K562 (cell line): ENCODE data around the gene NR5A1. TPM values are rescaled to one million over a fixed set of nuclear protein-coding genes. Genes with fewer than 3 reads are reported as not detected.

Source experiments
- BCOR ChIP-seq: fragments of 450-650 bp; IDR thresholded peaks from 2 replicates; pipeline ENCODE4 v1.6.1; 2016
- CBFA2T3 ChIP-seq: fragments of 450-650 bp; IDR thresholded peaks from 2 replicates; pipeline ENCODE4 v1.6.1; 2017
- CBX3 ChIP-seq, 2 experiments: IDR thresholded peaks; 1 replicate in 1 of 2; 2 replicates in 1 of 2; pipeline ENCODE4 v1.6.1; 2012; ENCODE audit warnings: inconsistent platforms in 2 of 2, low read length in 2 of 2, borderline replicate concordance in 1 of 2, control low read depth in 1 of 2
- ESRRB ChIP-seq: fragments of 250-450 bp; sonication (Bioruptor Pico); IDR thresholded peaks from 2 replicates; pipeline ENCODE4 v1.5.0; 2020; ENCODE audit warnings: mild to moderate bottlenecking, moderate library complexity, borderline replicate concordance
- FIP1L1 ChIP-seq: fragments of 200-400 bp; formaldehyde crosslinking; IDR thresholded peaks from 2 replicates; pipeline ENCODE4 v1.6.1; 2018; ENCODE audit warnings: mild to moderate bottlenecking, low read depth, low read length; ENCODE audit not compliant: poor library complexity, severe bottlenecking
- GATA2 ChIP-seq: sonication (generic); formaldehyde crosslinking; IDR thresholded peaks from 2 replicates; pipeline ENCODE4 v1.4.0; 2020; ENCODE audit warnings: mild to moderate bottlenecking, missing genetic modification reagents
- HMGN3 ChIP-seq: IDR thresholded peaks from 2 replicates; pipeline ENCODE4 v1.6.1; 2011; ENCODE audit warnings: borderline replicate concordance, low read depth, mild to moderate bottlenecking, mixed read lengths, low read length; ENCODE audit not compliant: insufficient read length; ENCODE audit errors: extremely low read depth
- KDM1A ChIP-seq, 2 experiments: fragments of 450-650 bp; IDR thresholded peaks; 2 replicates each; pipeline ENCODE4 v1.6.1; 2016; ENCODE audit warnings: mild to moderate bottlenecking in 2 of 2
- MTA3 ChIP-seq: fragments of 450-650 bp; formaldehyde crosslinking; IDR thresholded peaks from 2 replicates; pipeline ENCODE4 v1.6.1; 2017; ENCODE audit warnings: mild to moderate bottlenecking, borderline replicate concordance
- NFXL1 ChIP-seq: fragments of 450-650 bp; formaldehyde crosslinking; IDR thresholded peaks from 2 replicates; pipeline ENCODE4 v1.4.0; 2021; ENCODE audit warnings: mild to moderate bottlenecking
- PTBP1 ChIP-seq: fragments of 200-400 bp; formaldehyde crosslinking; IDR thresholded peaks from 2 replicates; pipeline ENCODE4 v1.6.1; 2017; ENCODE audit warnings: low read depth, low read length
- RBBP5 ChIP-seq: fragments of 200-600 bp; sonication (generic); IDR thresholded peaks from 2 replicates; pipeline ENCODE4 v1.6.1; 2012; ENCODE audit warnings: borderline replicate concordance, mild to moderate bottlenecking, low read length, control low read depth, inconsistent platforms; ENCODE audit not compliant: insufficient read depth, poor library complexity, severe bottlenecking
- TEAD4 ChIP-seq, 2 experiments: sonication (generic) in 1 of 2; formaldehyde crosslinking in 1 of 2; IDR thresholded peaks; 2 replicates each; pipeline versions ENCODE4 v1.6.1 to v1.8.0; 2012 to 2022; ENCODE audit warnings: borderline replicate concordance in 1 of 2, inconsistent platforms in 1 of 2, low read length in 1 of 2, mild to moderate bottlenecking in 1 of 2, missing genetic modification reagents in 1 of 2
- TRIM24 ChIP-seq, 2 experiments: fragments of 450-650 bp; IDR thresholded peaks; 2 replicates each; pipeline ENCODE4 v1.6.1; 2016
- ZNF551 ChIP-seq: fragments of 250-450 bp; sonication (Bioruptor Pico); IDR thresholded peaks from 2 replicates; pipeline ENCODE4 v1.5.0; 2021; ENCODE audit warnings: mild to moderate bottlenecking, moderate library complexity
- ZNF695 ChIP-seq: fragments of 450-650 bp; formaldehyde crosslinking; IDR thresholded peaks from 2 replicates; pipeline ENCODE4 v1.4.0; 2020; ENCODE audit warnings: mild to moderate bottlenecking, moderate library complexity
- polyA plus RNA-seq, 8 experiments: library from polyadenylated mRNA; depleted of rRNA in 4 of 8; stranded (reverse) in 5 of 8; unstranded in 3 of 8; fragments of >200 nt; fragmentation: Nextera tagmentation in 2 of 8; fragmentation: Illumina TruSeq in 1 of 8; extraction: Ambion mirVana in 2 of 8; extraction: Trizol in 1 of 8; gene quantifications; 2 replicates each; pipeline versions ENCODE4 v1.2.1 to v1.2.3, GENCODE V29; 2011 to 2014; ENCODE audit warnings: inconsistent platforms in 1 of 8, missing spikeins in 1 of 8
- total RNA-seq, 7 experiments: library from RNA; depleted of rRNA in 6 of 7; stranded (reverse); fragments of >200 nt in 6 of 7; fragmentation: Illumina TruSeq in 2 of 7; extraction: Trizol in 2 of 7; gene quantifications; 2 replicates each; pipeline versions ENCODE4 v1.2.1 to v1.2.3, GENCODE V29; 2011 to 2021; ENCODE audit warnings: low replicate concordance in 1 of 7
- TF ChIP-seq, protein P1 (sequence below), 2 experiments: fragments of 450-650 bp; IDR thresholded peaks; 2 replicates each; pipeline ENCODE4 v1.6.1; 2016; ENCODE audit warnings: mild to moderate bottlenecking in 2 of 2, borderline replicate concordance in 1 of 2, low read depth in 1 of 2, moderate library complexity in 1 of 2
- TF ChIP-seq, protein P2 (sequence below): fragments of 250-450 bp; sonication (Bioruptor Pico); IDR thresholded peaks from 2 replicates; pipeline ENCODE4 v1.8.0; 2022; ENCODE audit warnings: inconsistent platforms, mild to moderate bottlenecking, moderate library complexity, borderline replicate concordance
- TF ChIP-seq, protein P3 (sequence below): sonication (generic); formaldehyde crosslinking; IDR thresholded peaks from 2 replicates; pipeline ENCODE4 v1.8.0; 2022; ENCODE audit warnings: missing genetic modification reagents, mild to moderate bottlenecking, moderate library complexity, borderline replicate concordance

Gene NR5A1
- total and polyA plus RNA-seq, 9 of the 15 experiments (the other 6 are each of a cell fraction or from before 2014, with no cell fraction given): 0.11 to 0.32 (median 0.20) TPM; not detected in 6

DNA sequence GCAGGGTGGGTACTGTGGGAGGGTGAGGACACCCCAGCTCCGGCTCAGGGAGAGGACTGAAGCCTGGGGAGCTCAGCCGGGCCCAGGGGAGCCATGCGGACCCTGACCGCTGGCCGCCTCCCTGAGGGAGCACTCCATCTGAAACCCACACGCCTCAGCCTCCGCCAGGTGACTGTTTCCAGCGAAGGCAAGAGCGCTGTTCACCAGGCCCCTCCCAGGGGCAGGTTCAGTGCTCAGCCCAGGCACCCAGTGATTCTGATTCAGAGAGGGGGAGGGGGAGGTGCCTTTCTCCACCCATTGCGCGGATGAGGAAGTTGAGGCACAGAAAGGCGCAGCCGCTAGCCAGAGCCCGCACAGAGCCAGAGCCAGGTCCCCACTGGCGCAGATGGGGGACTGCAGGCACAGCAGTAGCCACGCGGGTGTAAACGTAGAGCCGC lies 30.0 kb downstream of the NR5A1 start (continued):
- TF ChIP-seq, protein P1, sequence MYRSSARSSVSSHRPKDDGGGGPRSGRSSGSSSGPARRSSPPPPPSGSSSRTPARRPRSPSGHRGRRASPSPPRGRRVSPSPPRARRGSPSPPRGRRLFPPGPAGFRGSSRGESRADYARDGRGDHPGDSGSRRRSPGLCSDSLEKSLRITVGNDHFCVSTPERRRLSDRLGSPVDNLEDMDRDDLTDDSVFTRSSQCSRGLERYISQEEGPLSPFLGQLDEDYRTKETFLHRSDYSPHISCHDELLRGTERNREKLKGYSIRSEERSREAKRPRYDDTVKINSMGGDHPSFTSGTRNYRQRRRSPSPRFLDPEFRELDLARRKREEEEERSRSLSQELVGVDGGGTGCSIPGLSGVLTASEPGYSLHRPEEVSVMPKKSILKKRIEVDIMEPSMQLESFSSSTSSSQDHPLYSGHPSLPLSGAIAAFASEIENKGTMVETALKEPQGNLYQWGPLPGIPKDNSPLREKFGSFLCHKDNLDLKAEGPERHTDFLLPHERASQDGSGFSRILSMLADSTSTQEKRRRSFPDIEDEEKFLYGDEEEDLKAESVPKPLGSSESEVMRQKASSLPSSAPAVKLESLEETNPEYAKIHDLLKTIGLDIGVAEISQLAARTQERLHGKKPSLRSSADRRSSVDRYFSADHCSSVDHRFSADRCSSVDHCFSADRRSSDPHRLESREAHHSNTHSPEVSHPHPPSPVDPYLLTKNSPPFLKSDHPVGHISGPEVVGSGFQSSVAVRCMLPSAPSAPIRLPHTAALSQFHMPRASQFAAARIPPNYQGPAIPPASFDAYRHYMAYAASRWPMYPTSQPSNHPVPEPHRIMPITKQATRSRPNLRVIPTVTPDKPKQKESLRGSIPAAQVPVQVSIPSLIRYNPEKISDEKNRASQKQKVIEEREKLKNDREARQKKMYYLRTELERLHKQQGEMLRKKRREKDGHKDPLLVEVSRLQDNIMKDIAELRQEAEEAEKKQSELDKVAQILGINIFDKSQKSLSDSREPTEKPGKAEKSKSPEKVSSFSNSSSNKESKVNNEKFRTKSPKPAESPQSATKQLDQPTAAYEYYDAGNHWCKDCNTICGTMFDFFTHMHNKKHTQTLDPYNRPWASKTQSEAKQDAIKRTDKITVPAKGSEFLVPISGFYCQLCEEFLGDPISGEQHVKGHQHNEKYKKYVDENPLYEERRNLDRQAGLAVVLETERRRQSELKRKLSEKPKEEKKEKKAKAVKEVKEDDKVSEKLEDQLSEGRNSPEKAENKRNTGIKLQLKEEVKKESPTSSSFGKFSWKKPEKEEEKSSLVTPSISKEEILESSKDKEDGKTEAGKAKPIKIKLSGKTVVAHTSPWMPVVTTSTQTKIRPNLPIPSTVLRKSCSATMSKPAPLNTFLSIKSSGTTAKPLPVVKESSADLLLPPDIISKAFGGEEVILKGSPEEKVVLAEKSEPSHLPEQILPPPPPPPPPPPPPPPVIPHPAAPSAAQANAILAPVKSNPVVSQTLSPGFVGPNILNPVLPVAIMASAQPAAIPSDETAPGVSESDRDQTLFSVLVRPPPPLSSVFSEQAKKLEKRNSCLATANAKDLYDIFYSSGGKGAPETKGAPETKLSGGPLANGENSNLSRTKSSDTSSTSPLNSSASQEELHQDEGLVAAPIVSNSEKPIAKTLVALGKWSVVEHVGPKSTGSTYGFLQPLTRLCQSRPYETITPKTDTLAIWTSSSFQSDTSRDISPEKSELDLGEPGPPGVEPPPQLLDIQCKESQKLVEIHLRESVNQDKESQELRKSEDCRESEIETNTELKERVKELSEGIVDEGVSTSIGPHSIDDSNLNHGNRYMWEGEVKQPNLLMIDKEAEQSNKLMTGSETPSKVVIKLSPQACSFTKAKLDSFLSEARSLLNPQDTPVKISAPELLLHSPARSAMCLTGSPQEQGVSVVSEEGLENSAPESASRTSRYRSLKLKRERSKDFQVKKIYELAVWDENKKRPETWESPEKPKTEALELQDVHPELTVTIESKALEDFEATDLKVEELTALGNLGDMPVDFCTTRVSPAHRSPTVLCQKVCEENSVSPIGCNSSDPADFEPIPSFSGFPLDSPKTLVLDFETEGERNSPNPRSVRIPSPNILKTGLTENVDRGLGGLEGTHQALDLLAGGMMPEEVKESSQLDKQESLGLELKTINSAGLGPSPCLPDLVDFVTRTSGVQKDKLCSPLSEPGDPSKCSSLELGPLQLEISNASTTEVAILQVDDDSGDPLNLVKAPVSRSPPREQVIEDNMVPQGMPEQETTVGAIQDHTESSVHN (IDR thresholded peaks at IDR 0.05; ENCODE audit: borderline replicate concordance in 1 of 2, low read depth in 1 of 2): no peak
- TF ChIP-seq ZNF695: no peak
- no peak for TF ChIP-seq ESRRB (CRISPR knock-in tag)
- TF ChIP-seq PTBP1: 0 out of 2 replicates have a peak, but pooled peaks have one; percentile 65
- no peak for TF ChIP-seq RBBP5
- TF ChIP-seq, protein P2, sequence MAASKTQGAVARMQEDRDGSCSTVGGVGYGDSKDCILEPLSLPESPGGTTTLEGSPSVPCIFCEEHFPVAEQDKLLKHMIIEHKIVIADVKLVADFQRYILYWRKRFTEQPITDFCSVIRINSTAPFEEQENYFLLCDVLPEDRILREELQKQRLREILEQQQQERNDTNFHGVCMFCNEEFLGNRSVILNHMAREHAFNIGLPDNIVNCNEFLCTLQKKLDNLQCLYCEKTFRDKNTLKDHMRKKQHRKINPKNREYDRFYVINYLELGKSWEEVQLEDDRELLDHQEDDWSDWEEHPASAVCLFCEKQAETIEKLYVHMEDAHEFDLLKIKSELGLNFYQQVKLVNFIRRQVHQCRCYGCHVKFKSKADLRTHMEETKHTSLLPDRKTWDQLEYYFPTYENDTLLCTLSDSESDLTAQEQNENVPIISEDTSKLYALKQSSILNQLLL (CRISPR knock-in tag): no peak
- TF ChIP-seq, protein P3, sequence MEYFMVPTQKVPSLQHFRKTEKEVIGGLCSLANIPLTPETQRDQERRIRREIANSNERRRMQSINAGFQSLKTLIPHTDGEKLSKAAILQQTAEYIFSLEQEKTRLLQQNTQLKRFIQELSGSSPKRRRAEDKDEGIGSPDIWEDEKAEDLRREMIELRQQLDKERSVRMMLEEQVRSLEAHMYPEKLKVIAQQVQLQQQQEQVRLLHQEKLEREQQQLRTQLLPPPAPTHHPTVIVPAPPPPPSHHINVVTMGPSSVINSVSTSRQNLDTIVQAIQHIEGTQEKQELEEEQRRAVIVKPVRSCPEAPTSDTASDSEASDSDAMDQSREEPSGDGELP (CRISPR knock-in tag): 0 out of 2 replicates have a peak, but pooled peaks have one; percentile 8
- no peak for TF ChIP-seq FIP1L1
- no peak for TF ChIP-seq GATA2 (CRISPR knock-in tag)
- peak; percentile 79 for TF ChIP-seq BCOR
- no peak for TF ChIP-seq CBX3 (IDR thresholded peaks at IDR 0.05; ENCODE audit: borderline replicate concordance in 1 of 2, low read length in 2 of 2)
- no peak for TF ChIP-seq TRIM24 (IDR thresholded peaks at IDR 0.05)
- TF ChIP-seq MTA3: no peak
- TF ChIP-seq HMGN3: no peak
- TF ChIP-seq KDM1A (IDR thresholded peaks at IDR 0.05): peak; percentile 57 to 93
- TF ChIP-seq CBFA2T3: no peak
- TF ChIP-seq TEAD4 (IDR thresholded peaks at IDR 0.05; ENCODE audit: low read length): no peak
- TF ChIP-seq TEAD4 (CRISPR knock-in tag; IDR thresholded peaks at IDR 0.05; ENCODE audit: borderline replicate concordance): no peak
- TF ChIP-seq ZNF551 (CRISPR knock-in tag): no peak
- TF ChIP-seq NFXL1 (CRISPR knock-in tag): no peak
